NOMO-1 treated with DMSO at 0.1 percent for 48 hours (cell line): ENCODE results near the gene DNAH10.
A peak's percentile ranks its signal among the peaks of the same experiment; 100 is the strongest.

Experiments
- DNase-seq: peaks from one replicate; lab custom pipeline; 2025; ENCODE audit not compliant: unreplicated experiment; lab: John Stamatoyannopoulos, UW

DNAH10 gene

GRCh38 chr12:123931686-123932321 lies 169.7 kb downstream of the DNAH10 start:
- no peak for DNase-seq

- DNase-seq, result no peak
Measured at GRCh38 chr12:123933214-123933613, 171.1 kb downstream of the DNAH10 start.

GRCh38 chr12:123934016-123934620 lies 172.0 kb downstream of the DNAH10 start:
- DNase-seq, result no peak

DNA sequence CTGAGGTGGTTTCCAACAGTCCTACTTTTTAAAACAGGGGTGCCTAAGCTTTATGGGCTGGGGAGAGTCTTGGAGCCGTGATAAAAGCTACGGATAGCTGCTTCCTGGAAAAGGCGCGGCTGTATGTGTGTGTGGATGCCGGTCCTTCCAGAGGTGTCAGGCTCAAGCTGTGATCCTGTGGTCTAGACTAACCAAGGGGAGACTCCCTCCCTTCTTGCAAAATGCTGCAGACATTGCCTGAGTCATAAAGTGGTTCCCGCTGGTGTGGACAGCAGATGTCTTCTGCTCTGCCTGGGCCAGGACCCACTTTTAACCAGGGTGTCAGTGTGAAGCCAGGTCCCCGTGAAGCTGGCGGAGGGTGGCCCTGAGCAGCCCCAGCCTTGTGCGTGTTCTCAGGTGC lies 172.7 kb downstream of the DNAH10 start:
- DNase-seq, result peak; percentile 46

GRCh38 chr12:123935956-123936355 lies 173.9 kb downstream of the DNAH10 start:
- DNase-seq, result no peak

DNA sequence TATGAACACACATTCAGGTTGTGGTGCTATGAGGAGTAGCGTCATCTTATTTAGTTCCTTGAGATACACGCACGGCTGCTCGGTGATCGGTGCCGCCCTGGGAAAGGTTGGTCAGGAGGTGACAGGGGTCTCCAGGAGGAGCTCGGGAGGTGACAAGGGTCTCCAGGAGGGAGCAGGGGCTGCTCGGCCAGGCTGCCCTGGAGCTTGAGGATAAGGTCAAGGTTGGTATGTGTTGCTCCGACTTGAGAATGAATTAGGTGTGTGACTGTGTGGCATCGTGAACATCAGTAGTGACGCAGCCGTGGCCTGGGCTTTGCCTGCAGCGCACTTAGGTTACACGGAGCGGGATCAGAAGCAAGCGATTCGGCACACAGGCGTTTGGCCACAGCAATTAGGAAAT lies 174.4 kb downstream of the DNAH10 start:
- DNase-seq, result no peak

DNA sequence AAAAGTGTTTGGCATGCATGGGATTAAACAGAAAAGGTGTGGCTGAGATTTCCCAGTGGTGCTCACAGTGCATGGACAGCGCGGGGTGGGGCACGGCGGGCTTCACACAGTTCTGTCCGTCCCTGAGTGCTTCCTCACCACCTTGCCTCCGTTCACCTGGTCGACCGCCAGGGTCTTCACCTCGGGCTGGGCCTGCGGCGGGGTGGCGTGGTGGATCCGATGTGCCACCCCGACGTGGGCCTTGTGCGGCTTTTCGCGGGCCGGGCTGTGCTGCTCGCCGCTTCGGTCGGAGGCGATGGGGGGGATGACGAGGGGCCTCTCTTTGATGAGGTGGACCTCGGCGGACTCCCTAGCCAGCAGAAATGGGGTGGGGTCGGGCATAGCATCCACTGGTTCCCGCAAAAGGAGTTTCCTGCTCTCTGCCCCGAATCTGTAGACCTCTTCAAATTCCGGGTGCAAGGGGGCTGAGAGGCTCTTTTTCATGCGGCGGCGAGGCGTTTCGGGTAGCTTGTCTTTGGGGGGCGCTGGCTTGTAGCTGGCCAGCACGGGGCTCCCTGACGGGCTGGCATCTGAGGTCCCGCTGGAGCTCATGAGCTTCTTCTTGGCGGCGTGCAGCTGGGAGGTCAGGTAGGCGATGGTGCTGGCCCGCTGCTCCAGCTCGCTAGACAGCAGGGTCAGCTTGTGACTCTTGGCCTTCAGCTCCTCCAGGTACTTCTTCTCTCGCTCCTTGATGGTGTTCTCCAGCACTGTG lies 175.0 kb downstream of the DNAH10 start:
- no peak for DNase-seq

GRCh38 chr12:123937707-123938591 lies 175.8 kb downstream of the DNAH10 start:
- no peak for DNase-seq

- DNase-seq, result no peak
Measured at GRCh38 chr12:123938679-123939480, 176.8 kb downstream of the DNAH10 start.

GRCh38 chr12:123939716-123940626 lies 177.9 kb downstream of the DNAH10 start:
- no peak for DNase-seq

GRCh38 chr12:123940627-123940966 lies 178.5 kb downstream of the DNAH10 start:
- DNase-seq, result no peak

- no peak for DNase-seq
Measured at GRCh38 chr12:123941000-123941399, 178.9 kb downstream of the DNAH10 start.

- DNase-seq, result peak; percentile 45
Measured at GRCh38 chr12:123941624-123942237, 179.6 kb downstream of the DNAH10 start.

GRCh38 chr12:123942238-123942653 lies 180.1 kb downstream of the DNAH10 start:
- no peak for DNase-seq

- no peak for DNase-seq
Measured at GRCh38 chr12:123942911-123943648, 181.0 kb downstream of the DNAH10 start.

- no peak for DNase-seq
Measured at GRCh38 chr12:123943816-123944215, 181.7 kb downstream of the DNAH10 start.

DNA sequence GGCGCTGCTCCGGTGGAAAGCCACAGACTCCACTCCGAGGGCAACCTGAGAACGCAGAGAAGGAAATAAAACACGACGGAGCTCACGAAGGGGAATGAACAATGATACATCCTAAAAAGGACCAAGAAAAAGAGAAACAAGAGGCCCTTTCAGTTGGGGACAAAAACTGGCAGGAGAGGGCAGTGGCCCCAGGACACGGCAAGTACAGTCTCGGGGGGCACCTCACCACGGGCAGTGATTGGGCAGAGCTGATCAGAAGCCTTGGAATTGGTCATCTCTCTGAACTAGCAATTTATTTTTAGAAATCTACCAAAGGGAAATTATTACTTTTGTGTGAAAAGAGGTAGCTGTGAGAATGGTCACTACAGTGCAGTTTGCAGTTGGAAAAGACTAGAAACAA lies 182.6 kb downstream of the DNAH10 start:
- DNase-seq, result no peak
